ENCODE data around the gene GLG1.
"Not testable (repeated sequence)": the region's sequence is repeated elsewhere in the genome, so short reads cannot be mapped to it uniquely, and the experiment has no call there.

Gene GLG1

DNA sequence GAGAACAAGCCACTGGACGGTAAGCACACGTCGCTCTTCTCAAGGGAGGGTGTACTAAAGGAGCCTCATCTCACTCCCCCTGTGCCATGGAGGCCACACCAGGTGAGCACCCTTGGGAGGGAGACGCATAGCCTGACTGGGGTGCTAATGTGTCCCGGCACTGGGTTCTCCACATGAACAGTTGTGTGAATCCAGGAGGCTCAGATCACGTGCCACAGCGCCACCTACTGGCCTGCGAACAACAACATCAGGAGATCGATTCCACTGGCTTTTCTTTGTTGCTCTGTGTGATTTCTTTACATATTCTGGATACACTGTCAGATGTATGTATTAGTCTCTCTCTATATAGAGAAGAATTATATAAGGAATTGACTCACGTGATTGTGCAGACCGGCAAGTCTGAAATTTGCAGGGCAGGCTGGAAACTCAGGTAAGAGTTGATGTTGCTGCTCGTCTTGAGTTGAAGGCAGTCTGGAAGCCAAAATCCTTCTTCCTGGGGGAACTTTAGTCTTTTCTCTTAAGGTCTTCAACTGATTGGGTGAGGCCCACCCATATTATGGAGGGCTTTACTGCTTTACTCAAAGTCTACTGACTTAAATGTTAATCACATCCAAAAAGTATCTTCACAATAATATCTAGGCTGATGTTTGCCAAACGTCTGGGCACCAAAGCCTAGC, 176.7 kb downstream of the GLG1 start:
- DNase-seq = peak; percentile 17

DNA sequence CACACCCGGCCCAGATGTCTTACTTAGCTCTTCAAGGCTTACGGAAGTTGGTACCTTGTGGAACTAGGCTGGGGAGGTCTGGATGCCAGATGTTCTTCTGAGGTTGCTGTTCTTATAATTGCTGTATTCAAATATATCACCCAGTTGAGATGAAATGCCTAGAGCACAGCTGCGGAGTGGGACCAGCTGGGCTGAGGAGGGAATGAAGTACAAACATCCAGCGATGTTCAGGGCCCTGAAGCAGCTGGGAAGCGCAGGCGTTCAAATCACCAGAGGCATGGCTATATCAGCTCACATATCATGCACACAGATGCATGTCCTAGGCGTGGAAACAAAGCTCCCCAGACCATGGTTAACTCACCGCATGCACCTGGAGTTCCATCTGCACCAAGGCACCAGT, 178.4 kb downstream of the GLG1 start:
- DNase-seq = not testable (repeated sequence)

DNA sequence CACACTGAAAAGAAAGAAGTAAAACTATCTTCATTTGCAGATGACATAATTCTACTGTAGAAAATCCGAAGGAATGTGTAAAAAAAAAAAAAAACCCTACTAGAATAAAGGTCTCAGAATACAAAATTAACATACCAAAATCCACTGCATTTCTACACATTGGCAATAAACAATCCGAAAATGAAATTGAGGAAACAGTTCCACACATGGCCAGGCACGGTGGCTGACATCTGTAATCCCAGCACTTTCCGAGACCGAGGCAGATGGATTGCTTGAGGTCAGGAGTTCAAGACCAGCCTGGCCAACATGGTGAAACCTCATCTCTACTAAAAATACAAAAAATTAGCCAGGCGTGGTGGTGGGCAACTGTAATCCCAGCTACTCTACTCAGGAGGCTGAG, 181.2 kb downstream of the GLG1 start:
- not testable (repeated sequence) for DNase-seq

DNA sequence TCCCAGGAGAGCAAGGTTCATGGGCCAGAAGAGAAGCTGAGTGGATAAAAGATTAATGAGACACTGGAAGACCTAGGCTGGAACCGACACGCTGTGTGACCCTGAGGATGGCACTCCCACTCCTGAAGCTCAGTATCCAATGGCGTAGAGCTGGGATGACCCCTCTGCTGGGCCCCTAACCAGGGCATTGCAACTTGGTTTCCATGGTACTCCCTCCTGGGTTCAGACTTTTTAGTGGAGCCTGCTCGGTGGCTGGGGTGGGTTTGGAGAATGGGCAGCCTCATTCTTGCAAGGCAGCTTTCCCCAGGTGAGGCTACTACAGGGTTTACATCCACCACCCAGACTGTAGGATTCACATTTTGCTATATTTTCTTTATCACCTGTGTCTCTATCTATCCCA, 183.2 kb downstream of the GLG1 start:
- DNase-seq = not testable (repeated sequence)

DNA sequence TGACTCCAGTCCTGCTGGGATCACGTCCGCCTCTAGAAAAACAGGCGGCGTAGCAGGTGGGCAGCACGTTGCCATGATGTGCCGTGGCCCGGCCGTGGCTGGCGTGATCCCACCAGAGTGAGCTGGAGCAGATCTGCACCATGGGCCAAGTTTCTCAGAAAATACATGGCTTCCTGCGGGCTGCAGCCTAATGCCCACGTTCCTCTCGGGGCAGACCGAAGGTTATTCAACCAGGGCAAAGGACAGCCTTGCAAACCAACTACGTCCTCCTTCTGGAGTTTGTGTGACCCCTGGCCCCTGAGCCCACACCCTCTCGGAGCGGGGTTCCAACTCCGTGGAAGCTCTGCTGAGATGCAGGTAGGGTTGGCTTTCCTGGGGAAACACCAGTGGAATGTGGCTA, 184.8 kb downstream of the GLG1 start:
- DNase-seq = not testable (repeated sequence)

DNA sequence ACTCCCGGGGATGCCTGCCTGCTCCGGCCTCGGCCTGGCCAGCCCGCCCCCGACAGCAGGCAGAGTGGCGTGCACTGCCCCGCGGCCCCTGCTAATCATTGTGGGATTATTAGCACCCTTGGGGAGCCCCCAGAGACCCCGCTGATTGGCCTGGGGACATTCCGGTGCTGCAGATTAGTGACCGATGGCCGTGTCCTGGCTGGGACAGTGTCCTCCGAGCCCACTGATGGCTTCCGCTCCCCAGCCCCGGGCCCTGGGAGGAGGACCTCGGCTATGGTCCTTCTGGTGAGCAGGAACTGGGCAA, 185.5 kb downstream of the GLG1 start:
- not testable (repeated sequence) for DNase-seq

DNA sequence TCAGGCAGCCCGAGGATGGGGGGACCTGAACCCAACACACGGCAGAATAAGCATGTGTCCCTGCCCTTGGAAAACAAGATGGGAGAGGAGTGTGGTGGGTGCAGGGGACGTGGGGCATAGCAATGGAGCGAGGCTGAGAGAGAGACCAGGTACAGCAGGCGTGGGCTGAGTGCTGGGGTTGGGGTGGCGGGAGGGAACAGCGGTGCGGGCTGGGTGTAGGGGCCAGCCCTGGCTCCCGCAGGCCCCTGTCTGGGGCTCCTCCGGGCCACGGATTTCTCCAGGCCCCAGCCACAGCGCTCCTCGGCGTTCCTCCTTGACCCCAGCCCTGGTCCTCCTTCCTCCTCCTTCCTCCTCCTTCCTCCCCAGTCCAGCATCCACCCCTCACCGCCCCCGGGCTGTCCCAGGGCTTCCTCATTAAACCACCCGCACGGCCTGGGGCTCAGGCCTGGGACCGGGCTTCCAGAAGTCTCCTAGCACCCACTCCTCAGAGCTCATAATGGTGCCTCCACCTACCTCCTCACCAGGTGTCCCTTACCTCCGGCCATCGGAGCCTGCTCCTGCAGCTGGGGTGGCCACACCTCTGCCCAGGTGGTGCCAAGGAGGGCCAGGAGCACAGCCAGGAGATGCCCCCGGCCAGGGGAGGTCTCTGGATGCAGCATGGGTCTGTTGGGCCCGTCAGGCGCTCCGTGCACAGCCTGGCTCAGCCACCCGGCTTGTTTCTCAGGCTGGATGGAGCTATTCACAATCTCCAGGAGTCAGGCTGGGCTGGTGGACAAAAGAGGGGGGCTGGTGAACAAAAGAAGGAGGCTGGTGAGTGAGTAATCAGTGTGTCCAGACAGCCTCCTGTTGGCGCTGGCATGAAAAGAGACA, 186.1 kb downstream of the GLG1 start, which contains the start of gene CLEC18B:
Gene CLEC18B, minus strand, starts transcription at position 867 of the 870 bp plus-strand sequence. Its CDS starts 208 bp downstream, at position 659.
- not testable (repeated sequence) for DNase-seq

DNA sequence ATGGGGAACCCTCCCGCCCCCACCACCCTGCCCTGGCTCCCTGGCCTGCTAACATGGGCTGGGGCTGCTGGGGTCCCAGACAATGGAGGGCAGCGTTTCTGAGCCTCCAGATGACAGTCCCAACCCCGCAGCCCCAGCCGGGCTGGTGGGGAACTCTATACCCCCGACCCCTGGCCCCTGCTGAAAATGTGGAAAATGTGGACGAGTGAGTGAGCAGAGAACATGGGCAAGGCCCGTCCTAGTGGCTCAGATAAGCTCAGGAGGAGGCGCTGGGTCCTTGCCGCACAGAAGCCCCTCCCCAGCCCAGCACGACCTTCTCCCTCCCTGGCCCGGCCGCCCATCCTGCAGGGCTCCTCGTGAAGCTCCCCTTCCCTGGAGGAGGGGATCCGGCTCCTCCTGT, 187.1 kb downstream of the GLG1 start:
- DNase-seq = not testable (repeated sequence)

DNA sequence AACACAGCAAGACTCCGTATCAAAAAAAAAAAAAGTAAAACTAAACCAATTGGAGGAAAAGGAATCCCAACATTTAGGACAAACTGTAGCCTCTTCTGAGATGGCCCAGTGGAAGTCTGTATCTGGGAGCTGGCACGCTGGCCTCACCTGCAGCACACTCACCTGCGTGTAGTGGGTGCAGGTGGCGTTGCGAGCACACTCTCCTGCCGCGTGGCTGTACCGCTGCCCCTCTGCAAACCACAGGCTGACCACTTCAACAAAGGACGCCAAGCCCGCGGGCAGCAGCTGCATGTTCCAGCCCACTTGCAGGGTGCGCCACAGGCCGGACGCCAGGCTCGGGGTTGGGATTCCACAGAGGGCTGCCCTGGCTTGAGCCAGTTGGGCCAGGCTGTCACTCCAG, 189.0 kb downstream of the GLG1 start:
- DNase-seq = not testable (repeated sequence)

DNA sequence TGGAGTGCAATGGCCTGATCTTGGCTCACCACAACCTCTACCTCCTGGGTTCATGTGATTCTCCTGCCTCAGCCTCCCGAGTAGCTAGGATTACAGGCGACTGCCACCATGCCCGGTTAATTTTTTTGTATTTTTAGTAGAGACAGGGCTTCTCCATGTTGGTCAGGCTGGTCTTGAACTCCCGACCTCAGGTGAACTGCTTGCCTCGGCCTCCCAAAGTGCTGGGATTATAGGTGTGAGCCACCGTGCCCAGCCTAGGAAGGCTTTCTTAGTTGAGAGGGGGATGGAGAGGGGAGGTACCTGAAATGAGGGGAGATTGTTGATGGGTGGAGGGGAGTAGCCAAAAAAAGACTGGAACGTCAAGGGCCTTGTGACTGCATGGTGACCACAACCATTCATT, 193.0 kb downstream of the GLG1 start:
- DNase-seq = not testable (repeated sequence)

DNA sequence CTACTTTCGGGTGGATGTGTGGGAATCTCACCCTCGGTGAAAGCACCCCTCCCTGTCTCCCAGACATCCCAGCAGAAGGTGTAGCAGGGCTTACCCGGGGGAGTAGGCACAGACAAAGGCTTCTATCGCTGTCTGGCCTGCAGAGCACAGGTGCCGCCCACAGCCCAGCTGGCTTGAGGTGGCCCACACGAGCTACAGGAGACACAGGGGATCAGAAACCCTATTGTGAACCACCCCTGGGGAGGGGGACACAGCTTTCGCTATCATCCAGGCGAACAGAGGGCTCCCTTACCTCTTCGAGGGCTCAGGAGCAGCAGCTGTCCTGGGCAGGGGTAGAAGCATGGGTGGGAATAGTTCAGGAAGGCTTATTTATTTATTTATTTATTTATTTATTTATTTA, 193.4 kb downstream of the GLG1 start:
- not testable (repeated sequence) for DNase-seq

DNA sequence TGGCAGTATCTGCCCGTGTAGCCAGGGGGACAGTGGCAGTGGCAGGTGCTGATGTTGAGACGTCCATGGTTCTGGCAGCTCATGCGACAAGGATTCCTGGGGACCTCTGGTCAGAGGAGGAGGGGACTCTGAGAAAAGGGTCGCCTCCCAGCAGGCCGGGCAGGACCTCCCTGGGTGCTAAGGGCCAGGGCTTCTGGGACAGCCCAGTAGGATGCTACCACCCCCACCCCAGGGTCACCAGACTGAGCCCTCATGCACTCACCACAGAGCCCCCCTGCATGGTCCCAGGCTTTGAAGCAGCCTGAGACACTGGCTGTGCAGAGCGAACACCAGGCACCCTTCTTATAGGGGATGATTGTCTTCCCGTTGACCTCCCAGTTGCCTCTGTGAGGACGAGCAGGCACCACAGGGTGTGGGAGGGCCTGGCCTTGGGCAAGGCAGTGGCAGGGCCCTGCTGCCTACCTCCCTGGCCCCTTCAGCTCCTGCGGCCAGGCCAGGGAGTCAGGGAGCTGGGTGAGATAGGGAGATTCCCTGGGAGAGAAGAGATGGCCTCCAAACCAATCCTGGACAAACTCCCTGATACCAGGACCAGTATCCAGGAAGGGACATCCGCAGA, 194.0 kb downstream of the GLG1 start:
- DNase-seq = not testable (repeated sequence)

DNA sequence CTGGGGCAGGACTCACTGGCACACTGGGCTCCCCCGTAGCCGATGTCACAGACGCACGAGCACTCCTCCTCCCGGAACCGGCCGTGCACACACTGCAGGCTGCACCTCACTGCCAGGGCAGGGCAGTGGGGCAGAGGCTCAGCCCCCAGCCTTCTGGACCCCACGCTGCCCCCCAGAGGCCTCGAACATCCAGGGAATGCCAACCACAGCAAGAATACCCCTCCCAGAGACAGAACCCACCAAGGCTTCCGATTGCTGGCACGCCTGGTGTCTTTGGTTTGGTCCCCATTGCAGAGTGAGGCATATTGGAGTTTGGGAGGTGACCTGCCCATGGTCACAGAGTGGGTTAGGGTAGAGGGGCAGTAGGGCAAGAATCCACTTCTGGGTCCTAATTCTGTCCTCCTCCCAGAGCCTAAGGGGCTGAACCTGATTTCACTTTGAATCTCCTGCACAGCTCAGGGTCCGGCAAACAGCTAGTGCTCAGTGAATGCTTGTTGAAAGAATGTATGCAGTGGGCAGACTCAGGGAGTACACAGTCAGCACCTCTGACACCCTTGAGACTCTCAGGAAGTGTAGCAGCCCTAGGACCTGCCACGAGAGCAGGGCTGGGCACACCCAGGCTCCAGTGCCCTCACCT, 194.7 kb downstream of the GLG1 start:
- not testable (repeated sequence) for DNase-seq

DNA sequence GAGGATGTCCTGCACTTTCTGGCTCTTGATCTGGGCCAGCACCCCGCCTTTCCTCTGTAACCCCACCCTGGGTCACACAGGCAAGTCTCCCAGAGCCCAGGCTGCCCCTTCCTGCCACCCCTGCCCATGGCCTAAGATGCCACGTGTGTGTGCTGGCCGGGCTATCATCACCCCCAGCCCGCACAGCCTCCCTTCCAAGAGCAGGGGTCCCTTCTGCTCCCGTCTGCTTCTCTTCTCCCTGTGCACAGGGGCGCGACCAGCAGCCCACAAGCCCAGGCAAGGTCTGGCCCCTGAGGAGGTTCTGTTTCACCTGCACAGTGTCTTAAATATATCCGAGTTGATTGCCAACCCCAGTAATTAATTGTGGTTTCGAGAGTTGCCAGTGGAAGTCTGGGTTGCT, 195.9 kb downstream of the GLG1 start:
- not testable (repeated sequence) for DNase-seq

DNA sequence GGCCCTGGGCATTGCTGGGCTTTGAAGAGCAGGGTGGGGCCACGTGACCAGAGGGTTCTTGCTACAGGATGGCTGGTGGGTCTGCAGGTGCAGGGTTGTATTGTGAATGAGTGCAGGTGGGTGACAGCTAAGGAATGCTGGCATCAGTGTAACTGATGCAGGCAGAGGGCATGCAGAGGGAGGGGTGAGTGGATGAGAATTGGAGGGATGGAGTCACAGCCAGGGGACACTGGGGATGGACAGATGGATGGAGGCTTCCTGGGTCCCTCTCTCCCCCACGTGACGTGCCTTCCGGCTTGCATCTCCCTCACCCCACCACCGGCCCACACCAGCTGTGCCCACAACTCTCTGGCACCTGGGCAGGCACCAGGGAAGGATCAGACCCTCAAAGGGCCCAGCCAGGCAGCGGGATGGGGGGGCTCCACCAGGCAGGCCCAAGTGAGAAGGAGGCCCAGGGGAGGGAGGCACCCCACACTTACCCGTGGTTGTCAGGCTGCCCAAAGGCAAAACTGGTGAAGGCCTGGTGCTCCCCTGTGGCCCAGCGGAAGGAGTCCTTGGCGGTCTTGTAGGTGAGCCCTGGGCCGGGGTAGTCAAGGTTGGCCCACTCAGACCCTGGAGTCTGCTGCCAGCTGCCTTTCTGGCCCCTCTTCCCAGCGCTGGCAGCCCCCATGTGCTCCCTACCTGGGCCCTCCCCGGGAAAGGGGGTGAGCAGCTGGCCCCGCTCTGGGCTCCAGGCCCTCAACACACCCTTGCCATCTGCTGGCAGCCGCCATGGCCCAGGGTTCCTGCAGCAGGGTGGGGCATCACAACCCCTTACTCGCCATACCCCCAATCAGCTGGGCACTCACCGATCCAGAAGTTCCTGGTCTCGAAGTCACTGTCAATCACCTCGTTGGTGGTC, 196.6 kb downstream of the GLG1 start:
- DNase-seq = not testable (repeated sequence)

DNA sequence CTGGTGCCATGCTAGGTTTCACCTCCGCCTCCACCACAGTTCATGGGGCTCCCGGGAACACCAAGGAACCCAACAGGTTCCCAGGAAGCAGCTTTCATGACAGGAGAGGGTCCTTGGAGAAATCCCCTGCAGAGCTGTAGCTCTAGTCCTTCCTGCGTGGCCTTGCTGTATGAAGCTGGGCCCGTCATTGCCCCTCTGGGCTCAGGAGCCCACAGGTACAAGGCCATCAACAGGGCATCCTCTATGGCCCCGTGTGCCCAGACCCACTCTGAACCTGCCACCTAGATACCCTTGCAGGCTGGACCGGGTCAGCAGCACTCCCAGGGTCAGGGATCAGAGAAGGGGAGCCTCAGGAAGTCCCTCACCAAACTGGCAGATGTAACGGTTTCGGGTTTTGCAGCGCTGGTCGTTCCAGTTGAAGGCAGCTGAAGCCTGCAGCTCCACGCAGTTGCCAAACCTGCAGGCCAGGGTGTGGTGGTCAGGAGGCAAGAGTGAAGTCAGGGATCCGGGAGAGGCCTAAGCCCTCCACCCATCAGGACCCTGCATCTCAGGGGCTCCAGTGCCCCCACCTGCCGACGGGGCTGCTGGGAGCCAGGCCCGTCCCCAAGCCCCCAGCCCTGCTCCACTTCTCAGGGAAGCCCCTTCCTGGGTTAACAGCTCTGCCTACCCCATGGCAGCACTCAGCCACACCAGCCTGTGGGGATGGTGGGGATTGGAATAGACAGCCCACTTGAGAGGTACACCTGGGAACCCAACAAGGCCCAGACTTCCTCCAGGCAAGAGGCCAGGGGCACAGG, 197.5 kb downstream of the GLG1 start:
- not testable (repeated sequence) for DNase-seq

DNA sequence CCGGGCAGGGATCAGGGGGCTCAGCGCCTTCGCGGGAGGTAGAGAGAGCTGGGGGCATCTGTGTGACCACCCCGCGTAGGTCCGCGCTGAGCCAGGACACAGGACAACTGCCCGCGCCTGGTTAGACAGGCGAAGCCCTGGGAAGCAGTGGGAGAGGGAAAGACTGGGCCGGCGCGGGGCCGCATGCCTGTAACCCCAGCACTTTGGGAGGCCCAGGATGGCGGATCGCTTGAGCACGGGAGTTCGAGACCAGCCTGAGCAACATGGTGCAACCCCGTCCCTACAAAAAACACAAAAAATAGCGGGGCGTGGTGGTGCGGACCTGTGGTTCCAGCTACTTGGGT, 199.6 kb downstream of the GLG1 start:
- not testable (repeated sequence) for DNase-seq

DNA sequence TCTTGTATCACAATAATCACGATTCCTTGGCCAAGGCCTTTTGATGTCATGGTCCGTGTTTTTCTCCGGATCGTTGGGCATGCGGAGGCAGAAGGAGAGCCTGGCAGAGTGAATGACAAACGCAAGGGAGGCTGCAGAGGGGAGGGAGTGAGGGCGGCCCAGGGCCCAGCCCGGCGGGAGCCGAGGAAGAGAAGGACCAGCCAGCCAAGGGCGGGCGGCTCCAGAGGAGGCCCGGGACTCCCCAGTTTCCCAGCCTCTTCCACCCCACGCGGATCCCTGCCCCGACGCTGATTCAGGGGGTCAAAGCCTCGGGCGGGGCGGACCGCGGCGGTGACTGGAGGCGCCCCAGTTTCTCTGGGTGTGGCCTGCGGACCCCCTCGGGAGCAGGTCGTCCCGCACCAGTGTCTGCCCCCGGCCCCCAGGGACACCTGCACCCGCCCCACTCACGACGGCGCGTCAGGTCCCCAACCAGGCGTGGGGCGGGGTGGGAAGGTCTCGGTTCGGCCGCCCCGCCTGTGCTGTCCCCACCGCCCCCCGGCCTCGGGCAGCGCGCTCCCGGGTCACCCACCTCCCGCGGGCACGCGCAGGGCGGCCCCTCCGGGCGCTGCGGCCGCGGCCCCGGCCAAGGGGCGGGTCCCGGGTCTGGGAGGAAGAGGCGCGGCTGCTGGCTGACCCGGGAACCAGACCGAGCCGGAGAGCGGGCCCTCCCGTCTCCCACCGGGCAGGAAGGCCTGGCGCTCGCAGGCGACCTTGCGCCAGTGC, 200.1 kb downstream of the GLG1 start:
- DNase-seq = not testable (repeated sequence)

DNA sequence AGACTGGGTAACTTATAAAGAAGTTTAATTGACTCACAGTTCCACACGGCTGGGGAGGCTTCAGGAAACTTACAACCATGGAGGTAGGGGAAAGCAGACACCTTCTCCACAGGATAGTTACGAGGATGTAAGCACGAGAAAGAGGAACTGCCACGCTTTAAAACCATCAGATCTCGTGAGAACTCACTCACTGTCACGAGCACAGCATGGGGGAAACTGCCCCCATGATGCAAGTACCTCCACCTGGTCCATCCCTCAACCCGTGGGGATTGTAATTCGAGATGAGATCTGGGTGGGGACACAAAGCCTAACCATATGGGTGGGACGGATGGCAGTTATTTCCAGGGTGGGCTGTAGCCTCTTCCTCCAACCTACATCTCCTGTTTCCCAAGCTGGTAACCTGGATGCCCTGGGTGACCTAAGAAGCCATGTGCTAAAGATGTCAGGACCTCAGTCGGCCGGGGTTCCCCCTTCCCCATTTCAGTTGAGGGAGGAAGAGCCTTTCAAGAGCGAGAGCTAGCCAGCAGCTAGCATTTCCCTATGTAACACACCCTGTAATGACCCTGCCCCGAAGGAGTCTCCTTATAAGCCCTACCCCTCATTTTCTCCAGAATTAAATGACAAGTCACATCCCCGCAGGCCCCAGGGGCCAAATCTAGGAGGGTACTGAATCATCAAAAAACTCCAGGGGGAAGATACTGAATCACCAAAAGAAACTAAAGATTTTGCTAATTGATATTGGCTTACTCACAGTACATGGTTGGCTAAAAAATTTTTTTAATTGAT, 202.6 kb downstream of the GLG1 start:
- not testable (repeated sequence) for DNase-seq

DNA sequence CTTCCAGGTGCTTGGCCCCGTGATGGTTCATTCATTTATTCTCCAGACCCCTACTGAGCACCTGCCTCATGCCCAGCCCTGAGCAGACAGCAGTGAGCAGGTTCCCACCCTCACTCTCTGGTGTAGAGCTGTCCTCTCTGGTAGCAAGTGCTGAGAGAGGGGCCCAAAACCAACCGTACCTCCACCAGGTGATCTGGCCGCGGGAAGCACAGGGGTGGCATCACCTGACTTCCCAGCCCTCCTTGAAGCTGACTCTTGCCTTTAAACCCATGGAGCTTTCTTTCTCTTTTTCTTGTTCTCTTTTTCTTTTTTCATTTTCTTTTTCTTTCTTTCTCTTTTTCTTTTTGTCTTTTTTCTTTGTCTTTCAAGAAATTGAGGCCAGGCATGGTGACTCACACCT, 206.7 kb downstream of the GLG1 start:
- not testable (repeated sequence) for DNase-seq

Measured in GDM1 (cell line).